H9 (cell line): ENCODE results near the gene RABIF. TPM values are rescaled to one million over a fixed set of nuclear protein-coding genes. Genes with fewer than 3 reads are reported as not detected.

Experiments
- DNase-seq: peaks from one replicate; pipeline ENCODE4 v3.0.0-alpha.2; 2017
- H2AFZ ChIP-seq: one replicate; pipeline ENCODE4 v1.6.1; 2013; ENCODE audit warnings: mild to moderate bottlenecking, low read length, control low read depth, moderate library complexity
- H2AK5ac ChIP-seq: 2 replicates; pipeline ENCODE4 v1.6.1; 2013; ENCODE audit warnings: low read length, control low read depth, mixed read lengths; ENCODE audit not compliant: insufficient read length
- H2BK120ac ChIP-seq: one replicate; pipeline ENCODE4 v1.6.1; 2013; ENCODE audit warnings: low read depth, mild to moderate bottlenecking, low read length, control low read depth, inconsistent platforms; ENCODE audit not compliant: poor library complexity, severe bottlenecking
- H2BK12ac ChIP-seq: 2 replicates; pipeline ENCODE4 v1.6.1; 2013; ENCODE audit warnings: low read length, control low read depth, mixed read lengths, low read depth; ENCODE audit not compliant: insufficient read length
- H2BK15ac ChIP-seq: 2 replicates; pipeline ENCODE4 v1.6.1; 2013; ENCODE audit warnings: low read depth, low read length, control low read depth
- H2BK20ac ChIP-seq: one replicate; pipeline ENCODE4 v1.6.1; 2013; ENCODE audit warnings: low read depth, mild to moderate bottlenecking, low read length, control low read depth, inconsistent platforms; ENCODE audit not compliant: poor library complexity, severe bottlenecking
- H2BK5ac ChIP-seq: 2 replicates; pipeline ENCODE4 v1.6.1; 2013; ENCODE audit warnings: low read length, control low read depth, mixed read lengths; ENCODE audit not compliant: insufficient read length
- H3K14ac ChIP-seq: 2 replicates; pipeline ENCODE4 v1.6.1; 2013; ENCODE audit warnings: low read length, control low read depth; ENCODE audit not compliant: insufficient read depth
- H3K18ac ChIP-seq: 2 replicates; pipeline ENCODE4 v1.6.1; 2013; ENCODE audit warnings: low read depth, mild to moderate bottlenecking, mixed read lengths, low read length, control low read depth; ENCODE audit not compliant: insufficient read length
- H3K23ac ChIP-seq: 2 replicates; pipeline ENCODE4 v1.6.1; 2013; ENCODE audit warnings: low read length, control low read depth, mixed read lengths, low read depth; ENCODE audit not compliant: insufficient read length
- H3K23me2 ChIP-seq: 2 replicates; pipeline ENCODE4 v1.6.1; 2013; ENCODE audit warnings: low read depth, mild to moderate bottlenecking, mixed read lengths, low read length, control low read depth; ENCODE audit not compliant: insufficient read length, poor library complexity, severe bottlenecking
- H3K27ac ChIP-seq: 2 replicates; pipeline ENCODE4 v1.5.1; 2013; ENCODE audit warnings: low read length, control low read depth, mixed read lengths, low read depth; ENCODE audit not compliant: insufficient read length
- H3K27me3 ChIP-seq: 2 replicates; pipeline ENCODE4 v1.6.1; 2013; ENCODE audit warnings: low read length, control low read depth, inconsistent platforms; ENCODE audit not compliant: insufficient read depth
- H3K4ac ChIP-seq: 2 replicates; pipeline ENCODE4 v1.6.1; 2013; ENCODE audit warnings: low read depth, mild to moderate bottlenecking, control low read depth, inconsistent platforms, low read length, moderate library complexity
- H3K4me1 ChIP-seq: 2 replicates; pipeline ENCODE4 v1.6.1; 2013; ENCODE audit warnings: low read length, control low read depth, inconsistent platforms; ENCODE audit not compliant: insufficient read depth
- H3K4me2 ChIP-seq: 2 replicates; pipeline ENCODE4 v1.6.1; 2013; ENCODE audit warnings: low read length, control low read depth, mixed read lengths; ENCODE audit not compliant: insufficient read length, insufficient read depth
- H3K56ac ChIP-seq: 2 replicates; pipeline ENCODE4 v1.6.1; 2013; ENCODE audit warnings: low read depth, mild to moderate bottlenecking, mixed read lengths, low read length, control low read depth; ENCODE audit not compliant: insufficient read length
- H3K79me1 ChIP-seq: 2 replicates; pipeline ENCODE4 v1.6.1; 2013; ENCODE audit warnings: low read depth, mild to moderate bottlenecking, moderate library complexity, low read length, control low read depth, inconsistent platforms; ENCODE audit not compliant: insufficient read depth, poor library complexity, severe bottlenecking
- H3K79me2 ChIP-seq: 2 replicates; pipeline ENCODE4 v1.6.1; 2013; ENCODE audit warnings: low read length, control low read depth, inconsistent platforms; ENCODE audit not compliant: insufficient read depth
- H3K9ac ChIP-seq: 2 replicates; pipeline ENCODE4 v1.6.1; 2013; ENCODE audit warnings: low read length, control low read depth, mixed read lengths; ENCODE audit not compliant: insufficient read length; ENCODE audit errors: extremely low read depth
- H3K9me3 ChIP-seq: one replicate; pipeline ENCODE4 v1.6.1; 2013; ENCODE audit warnings: low read depth, low read length, inconsistent platforms; ENCODE audit not compliant: control insufficient read depth
- H3T11ph ChIP-seq: one replicate; pipeline ENCODE4 v1.6.1; 2013; ENCODE audit warnings: mild to moderate bottlenecking, low read length, control low read depth, inconsistent platforms
- H4K20me1 ChIP-seq: one replicate; pipeline ENCODE4 v1.6.1; 2013; ENCODE audit not compliant: control insufficient read depth, insufficient read length, insufficient read depth
- H4K5ac ChIP-seq: 2 replicates; pipeline ENCODE4 v1.6.1; 2013; ENCODE audit warnings: low read depth, mild to moderate bottlenecking, mixed read lengths, low read length, control low read depth; ENCODE audit not compliant: insufficient read length
- H4K8ac ChIP-seq: replicated peaks from 2 replicates; pipeline ENCODE4 v1.6.1; 2013; ENCODE audit warnings: low read length, control low read depth, mixed read lengths, low read depth; ENCODE audit not compliant: insufficient read length
- H4K91ac ChIP-seq: 2 replicates; pipeline ENCODE4 v1.6.1; 2013; ENCODE audit warnings: low read depth, mild to moderate bottlenecking, moderate library complexity, mixed read lengths, low read length, control low read depth; ENCODE audit not compliant: insufficient read length
- H3K27ac Mint-ChIP-seq, 3 experiments: 2 replicates in 2 of 3; 3 replicates in 1 of 3; pipeline ENCODE4 v1.8.0; 2020 to 2021; ENCODE audit warnings: mixed read lengths in 3 of 3, mild to moderate bottlenecking in 1 of 3, moderate library complexity in 1 of 3
- H3K27me3 Mint-ChIP-seq: 2 replicates; pipeline ENCODE4 v1.8.0; 2021; ENCODE audit warnings: low read depth, mild to moderate bottlenecking, moderate library complexity, mixed read lengths
- H3K36me3 Mint-ChIP-seq, 3 experiments: 2 replicates in 2 of 3; 3 replicates in 1 of 3; pipeline ENCODE4 v1.8.0; 2020 to 2021; ENCODE audit warnings: low read depth in 3 of 3, mixed read lengths in 3 of 3; ENCODE audit not compliant: insufficient read depth in 1 of 3
- H3K4me1 Mint-ChIP-seq, 2 experiments: 2 replicates each; pipeline ENCODE4 v1.8.0; 2020; ENCODE audit warnings: mixed read lengths in 2 of 2
- H3K4me3 Mint-ChIP-seq, 2 experiments: 2 replicates in 1 of 2; 3 replicates in 1 of 2; pipeline ENCODE4 v1.8.0; 2020 to 2021; ENCODE audit warnings: mild to moderate bottlenecking in 2 of 2, mixed read lengths in 2 of 2, moderate library complexity in 1 of 2
- H3K9me3 Mint-ChIP-seq, 2 experiments: 2 replicates in 1 of 2; 3 replicates in 1 of 2; pipeline ENCODE4 v1.8.0; 2020; ENCODE audit warnings: mild to moderate bottlenecking in 2 of 2, mixed read lengths in 2 of 2, moderate library complexity in 1 of 2
- WGBS: extraction: QIAGEN DNeasy Blood & Tissue Kit; methylation state at CpG from one replicate; pipeline ENCODE4 v1.1.7; 2013; ENCODE audit warnings: missing lambda C conversion rate, low lambda C conversion rate, mixed read lengths; ENCODE audit not compliant: insufficient read length; ENCODE audit errors: extremely low coverage; 5-methylcytosine and 5-hydroxymethylcytosine counted together
- total RNA-seq: library from RNA; stranded (reverse); gene quantifications from 2 replicates; pipeline ENCODE4 v1.2.1, GENCODE V29; 2021
- TF ChIP-seq, protein P1 (sequence below): fragments of 200-600 bp; sonication (generic); conservative IDR thresholded peaks from 3 replicates; pipeline ENCODE4 v1.8.0; 2021; ENCODE audit warnings: antibody characterized with exemption, mild to moderate bottlenecking

The RABIF gene
- total RNA-seq, 1 experiment from 2014 or later: 8.3 TPM

DNA sequence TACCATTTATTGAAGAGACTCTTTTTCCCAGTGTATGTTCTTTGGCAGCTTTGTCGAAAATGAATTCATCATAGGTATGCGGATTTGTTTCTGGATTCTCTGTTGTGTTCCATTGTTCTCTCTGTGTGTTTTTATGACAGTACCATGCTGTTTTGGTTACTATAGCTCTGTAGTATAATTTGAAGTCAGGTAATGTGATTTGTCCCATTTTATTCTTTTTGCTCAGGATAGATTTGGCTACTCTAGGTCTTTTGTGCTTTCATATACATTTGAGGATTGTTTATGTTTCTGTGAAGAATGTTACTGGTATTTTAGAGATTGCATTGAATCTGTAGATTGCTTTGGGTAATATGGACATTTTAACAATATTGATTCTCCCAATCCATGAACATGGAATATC is 43.5 kb upstream of the RABIF start:
- H3K18ac ChIP-seq: no peak overlapping the region
- H3K14ac ChIP-seq: no peak overlapping the region
- no peak overlapping the region for H3K4me3 Mint-ChIP-seq
- no peaks in the 10 kb centered on the region for H3K9me3 ChIP-seq
- no peaks in the 10 kb centered on the region for H4K20me1 ChIP-seq
- H2BK20ac ChIP-seq: no peak overlapping the region
- no peak overlapping the region for H2AFZ ChIP-seq
- H4K5ac ChIP-seq: no peak overlapping the region
- H3K4ac ChIP-seq: no peak overlapping the region
- H3T11ph ChIP-seq: no peak overlapping the region
- no peak overlapping the region for H3K9ac ChIP-seq
- H3K56ac ChIP-seq: no peak overlapping the region
- H3K4me2 ChIP-seq: no peak overlapping the region
- no CpG with 5 or more reads among the region's 2 CpGs for WGBS
- no peaks in the 10 kb centered on the region for H3K23me2 ChIP-seq
- H3K27me3 ChIP-seq: no peaks in the 10 kb centered on the region
- no peak overlapping the region for H3K27ac ChIP-seq
- no peaks in the 10 kb centered on the region for H3K79me2 ChIP-seq
- no peaks in the 10 kb centered on the region for H3K36me3 Mint-ChIP-seq
- H2BK12ac ChIP-seq: no peak overlapping the region
- no peak overlapping the region for H2BK120ac ChIP-seq
- no peak for DNase-seq
- H3K27ac Mint-ChIP-seq: no peak overlapping the region
- no peak overlapping the region for H2BK5ac ChIP-seq
- H3K27me3 Mint-ChIP-seq: peaks cover 11% of the 10 kb centered on the region; the same call in 1 of the 2 replicates
- H3K9me3 Mint-ChIP-seq: peaks cover 5 to 9% of the 10 kb centered on the region in 2 experiments
- no peak overlapping the region for H2AK5ac ChIP-seq
- no peak overlapping the region for H4K8ac ChIP-seq
- H4K91ac ChIP-seq: no peak overlapping the region
- no peak overlapping the region for H2BK15ac ChIP-seq
- TF ChIP-seq, protein P1, sequence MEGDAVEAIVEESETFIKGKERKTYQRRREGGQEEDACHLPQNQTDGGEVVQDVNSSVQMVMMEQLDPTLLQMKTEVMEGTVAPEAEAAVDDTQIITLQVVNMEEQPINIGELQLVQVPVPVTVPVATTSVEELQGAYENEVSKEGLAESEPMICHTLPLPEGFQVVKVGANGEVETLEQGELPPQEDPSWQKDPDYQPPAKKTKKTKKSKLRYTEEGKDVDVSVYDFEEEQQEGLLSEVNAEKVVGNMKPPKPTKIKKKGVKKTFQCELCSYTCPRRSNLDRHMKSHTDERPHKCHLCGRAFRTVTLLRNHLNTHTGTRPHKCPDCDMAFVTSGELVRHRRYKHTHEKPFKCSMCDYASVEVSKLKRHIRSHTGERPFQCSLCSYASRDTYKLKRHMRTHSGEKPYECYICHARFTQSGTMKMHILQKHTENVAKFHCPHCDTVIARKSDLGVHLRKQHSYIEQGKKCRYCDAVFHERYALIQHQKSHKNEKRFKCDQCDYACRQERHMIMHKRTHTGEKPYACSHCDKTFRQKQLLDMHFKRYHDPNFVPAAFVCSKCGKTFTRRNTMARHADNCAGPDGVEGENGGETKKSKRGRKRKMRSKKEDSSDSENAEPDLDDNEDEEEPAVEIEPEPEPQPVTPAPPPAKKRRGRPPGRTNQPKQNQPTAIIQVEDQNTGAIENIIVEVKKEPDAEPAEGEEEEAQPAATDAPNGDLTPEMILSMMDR: no peak
- H3K4me1 Mint-ChIP-seq: no peaks in the 10 kb centered on the region
- H3K4me1 ChIP-seq: no peaks in the 10 kb centered on the region
- no peaks in the 10 kb centered on the region for H3K79me1 ChIP-seq
- H3K23ac ChIP-seq: no peak overlapping the region
